DMS79 treated with DMSO at 0.1 percent for 48 hours (cell line): Measurements from ENCODE around the gene ARHGAP8.
"Not testable (repeated sequence)": the region's sequence is repeated elsewhere in the genome, so short reads cannot be mapped to it uniquely, and the experiment has no call there.

Experiments used
- DNase-seq: peaks from one replicate; lab custom pipeline; 2025; lab: John Stamatoyannopoulos, UW

The ARHGAP8 gene

GRCh38 chr22:44889255-44889878 lies 137.0 kb downstream of the ARHGAP8 start:
- no peak for DNase-seq

GRCh38 chr22:44890416-44891292 lies 138.3 kb downstream of the ARHGAP8 start:
- no peak for DNase-seq

- DNase-seq: no peak
Observed at GRCh38 chr22:44891293-44891747, 138.9 kb downstream of the ARHGAP8 start.

- DNase-seq: no peak
Observed at GRCh38 chr22:44891791-44892190, 139.4 kb downstream of the ARHGAP8 start.

- no peak for DNase-seq
Observed at GRCh38 chr22:44892243-44892642, 139.9 kb downstream of the ARHGAP8 start.

- no peak for DNase-seq
Observed at GRCh38 chr22:44892803-44893730, 140.7 kb downstream of the ARHGAP8 start.

GRCh38 chr22:44893731-44894080 lies 141.3 kb downstream of the ARHGAP8 start:
- no peak for DNase-seq

GRCh38 chr22:44894321-44894720 lies 141.9 kb downstream of the ARHGAP8 start:
- DNase-seq: no peak

GRCh38 chr22:44894782-44895181 lies 142.4 kb downstream of the ARHGAP8 start:
- DNase-seq: no peak

GRCh38 chr22:44895296-44896055 lies 143.1 kb downstream of the ARHGAP8 start:
- DNase-seq: no peak

GRCh38 chr22:44898236-44898635 lies 145.9 kb downstream of the ARHGAP8 start:
- no peak for DNase-seq

- DNase-seq: no peak
Observed at GRCh38 chr22:44901301-44901700, 148.9 kb downstream of the ARHGAP8 start.

- not testable (repeated sequence) for DNase-seq
Observed at GRCh38 chr22:44903164-44903563, 150.8 kb downstream of the ARHGAP8 start.

GRCh38 chr22:44904492-44905152 lies 152.2 kb downstream of the ARHGAP8 start:
- not testable (repeated sequence) for DNase-seq

GRCh38 chr22:44906248-44906936 lies 154.0 kb downstream of the ARHGAP8 start:
- DNase-seq: no peak

- DNase-seq: no peak
Observed at GRCh38 chr22:44906999-44907644, 154.7 kb downstream of the ARHGAP8 start.

- no peak for DNase-seq
Observed at GRCh38 chr22:44907765-44908737, 155.7 kb downstream of the ARHGAP8 start.

- no peak for DNase-seq
Observed at GRCh38 chr22:44909241-44909640, 156.9 kb downstream of the ARHGAP8 start.
